ENCODE data around the gene DUSP10.

DUSP10 gene

GRCh38 chr1:221762121-221762520, 20.2 kb upstream of the DUSP10 start:
- no peak for DNase-seq

GRCh38 chr1:221761354-221762002, 19.6 kb upstream of the DUSP10 start:
- no peak for DNase-seq

GRCh38 chr1:221760911-221761310, 19.0 kb upstream of the DUSP10 start:
- DNase-seq, result no peak

- no peak for DNase-seq
Observed at GRCh38 chr1:221759436-221759835, 17.5 kb upstream of the DUSP10 start.

- DNase-seq, result no peak
Observed at GRCh38 chr1:221758455-221758854, 16.6 kb upstream of the DUSP10 start.

- DNase-seq, result no peak
Observed at GRCh38 chr1:221756830-221757551, 15.1 kb upstream of the DUSP10 start.

GRCh38 chr1:221753828-221754188, 11.9 kb upstream of the DUSP10 start:
- no peak for DNase-seq

GRCh38 chr1:221751226-221751887, 9.5 kb upstream of the DUSP10 start:
- no peak for DNase-seq

- DNase-seq, result no peak
Observed at GRCh38 chr1:221748981-221749380, 7.1 kb upstream of the DUSP10 start.

GRCh38 chr1:221747839-221748238, 6.0 kb upstream of the DUSP10 start:
- DNase-seq, result no peak

- no peak for DNase-seq
Observed at GRCh38 chr1:221743416-221744208, 1.7 kb upstream of the DUSP10 start.

GRCh38 chr1:221742555-221743415, 896 bp upstream of the DUSP10 start:
- peak; percentile 89 for DNase-seq

GRCh38 chr1:221740993-221741702, 741 bp downstream of the DUSP10 start:
- no peak for DNase-seq

- no peak for DNase-seq
Observed at GRCh38 chr1:221740369-221740992, 1.4 kb downstream of the DUSP10 start.

GRCh38 chr1:221739677-221740025, 2.2 kb downstream of the DUSP10 start:
- DNase-seq, result no peak

- no peak for DNase-seq
Observed at GRCh38 chr1:221739018-221739676, 2.7 kb downstream of the DUSP10 start.

- DNase-seq, result no peak
Observed at GRCh38 chr1:221736714-221737113, 5.2 kb downstream of the DUSP10 start.

GRCh38 chr1:221735999-221736398, 5.9 kb downstream of the DUSP10 start:
- no peak for DNase-seq

- DNase-seq, result no peak
Observed at GRCh38 chr1:221734187-221734586, 7.7 kb downstream of the DUSP10 start.

GRCh38 chr1:221732052-221732451, 9.8 kb downstream of the DUSP10 start:
- DNase-seq, result no peak

Measured in NK-92 treated with Interleukin-12 subunit alpha and Interleukin-12 subunit beta, amount 100 ng/mL, for 24 hours (cell line).